K562 (cell line): Measurements from ENCODE around the gene DCXR. TPM values are rescaled to one million over a fixed set of nuclear protein-coding genes. Genes with fewer than 3 reads are reported as not detected.

Experiments used
- ATF2 ChIP-seq: sonication (generic); formaldehyde crosslinking; IDR thresholded peaks from 2 replicates; pipeline ENCODE4 v1.8.1; 2022; ENCODE audit warnings: missing genetic modification reagents
- CHD1 ChIP-seq: fragments of 200-600 bp; sonication (generic); IDR thresholded peaks from one replicate; pipeline ENCODE4 v1.6.1; 2012; ENCODE audit warnings: mild to moderate bottlenecking, moderate library complexity, low read length, inconsistent platforms
- ELK1 ChIP-seq: sonication (generic); formaldehyde crosslinking; IDR thresholded peaks from 2 replicates; pipeline ENCODE4 v1.8.1; 2022; ENCODE audit warnings: missing genetic modification reagents
- EP300 ChIP-seq: IDR thresholded peaks from 2 replicates; pipeline ENCODE4 v1.6.1; 2012; ENCODE audit warnings: low read length, improper control_type of control experiment
- FOXA1 ChIP-seq: fragments of 450-650 bp; IDR thresholded peaks from 2 replicates; pipeline ENCODE4 v1.6.1; 2016; ENCODE audit warnings: mild to moderate bottlenecking, borderline replicate concordance
- FOXJ3 ChIP-seq: sonication (generic); formaldehyde crosslinking; IDR thresholded peaks from 2 replicates; pipeline ENCODE4 v1.4.0; 2020; ENCODE audit warnings: mild to moderate bottlenecking, missing genetic modification reagents
- HBP1 ChIP-seq: fragments of 450-650 bp; formaldehyde crosslinking; IDR thresholded peaks from 2 replicates; pipeline ENCODE4 v1.4.0; 2022; ENCODE audit warnings: missing genetic modification characterization
- SOX6 ChIP-seq: fragments of 450-650 bp; IDR thresholded peaks from 2 replicates; pipeline ENCODE4 v1.6.1; 2014; ENCODE audit warnings: mild to moderate bottlenecking
- TSC22D4 ChIP-seq: fragments of 450-650 bp; IDR thresholded peaks from 2 replicates; pipeline ENCODE4 v1.6.1; 2016; ENCODE audit warnings: missing genetic modification characterization, missing biosample characterization, control low read depth
- ZNF592 ChIP-seq: fragments of 450-650 bp; IDR thresholded peaks from 2 replicates; pipeline ENCODE4 v1.6.1; 2017; ENCODE audit warnings: antibody characterized with exemption, mild to moderate bottlenecking
- polyA plus RNA-seq, 8 experiments: library from polyadenylated mRNA; depleted of rRNA in 4 of 8; stranded (reverse) in 5 of 8; unstranded in 3 of 8; fragments of >200 nt; fragmentation: Nextera tagmentation in 2 of 8; fragmentation: Illumina TruSeq in 1 of 8; extraction: Ambion mirVana in 2 of 8; extraction: Trizol in 1 of 8; gene quantifications; 2 replicates each; pipeline versions ENCODE4 v1.2.1 to v1.2.3, GENCODE V29; 2011 to 2014; ENCODE audit warnings: inconsistent platforms in 1 of 8, missing spikeins in 1 of 8
- total RNA-seq, 7 experiments: library from RNA; depleted of rRNA in 6 of 7; stranded (reverse); fragments of >200 nt in 6 of 7; fragmentation: Illumina TruSeq in 2 of 7; extraction: Trizol in 2 of 7; gene quantifications; 2 replicates each; pipeline versions ENCODE4 v1.2.1 to v1.2.3, GENCODE V29; 2011 to 2021; ENCODE audit warnings: low replicate concordance in 1 of 7
- TF ChIP-seq, protein P1 (sequence below): fragments of 250-450 bp; sonication (Bioruptor Pico); IDR thresholded peaks from 2 replicates; pipeline ENCODE4 v1.4.0; 2020
- TF ChIP-seq, protein P2 (sequence below): sonication (generic); formaldehyde crosslinking; IDR thresholded peaks from 2 replicates; pipeline ENCODE4 v1.8.1; 2023; ENCODE audit warnings: missing genetic modification reagents, mild to moderate bottlenecking, borderline replicate concordance

The DCXR gene
- total and polyA plus RNA-seq, 9 of the 15 experiments (the other 6 are each of a cell fraction or from before 2014, with no cell fraction given): 21.3 to 274 (median 156) TPM

DNA sequence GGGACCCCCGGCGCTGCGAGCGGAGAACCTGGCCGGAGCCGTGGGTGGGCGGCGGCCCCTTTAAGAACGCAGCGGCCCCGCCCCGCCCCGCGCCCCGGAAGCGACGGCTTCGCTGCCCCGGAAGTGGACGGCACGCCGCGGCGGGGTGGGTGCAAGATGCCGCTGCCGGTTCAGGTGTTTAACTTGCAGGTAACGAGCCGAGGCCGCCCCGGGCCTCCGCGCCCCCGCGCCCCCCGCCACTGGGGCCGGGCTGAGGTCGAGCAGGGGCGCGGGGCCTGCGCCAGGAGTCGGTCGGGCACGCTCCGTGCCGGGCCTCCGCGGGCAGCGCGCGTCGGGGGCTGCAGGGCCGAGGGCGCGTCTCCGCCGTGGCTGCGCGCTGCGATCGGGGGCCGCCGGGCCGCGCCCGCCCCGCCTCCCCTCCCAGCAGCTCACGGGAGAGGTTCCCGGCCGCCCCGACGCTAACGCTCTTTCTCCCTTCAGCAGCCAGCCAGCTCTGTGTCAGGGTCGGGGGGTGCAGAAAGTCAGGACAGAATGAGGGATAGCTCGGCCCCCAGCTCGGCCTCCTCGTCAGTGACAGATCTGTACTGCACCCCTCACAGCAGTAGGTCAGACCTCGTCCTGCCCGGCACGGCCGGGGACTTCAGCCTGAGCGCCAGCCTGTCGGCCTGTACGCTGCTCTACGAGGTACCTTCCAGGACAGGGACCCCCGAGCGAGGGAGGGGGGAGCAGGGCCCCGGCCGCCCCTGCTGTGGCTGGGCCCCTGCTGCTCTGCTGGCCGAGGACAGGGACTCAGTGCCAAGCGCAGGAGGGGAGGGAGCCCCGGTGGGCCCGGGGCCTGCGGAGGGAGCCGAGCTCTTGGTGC is 14.5 kb upstream of the DCXR start, which contains the start of the genes GPS1 and RFNG (continued):
- TF ChIP-seq, protein P1, sequence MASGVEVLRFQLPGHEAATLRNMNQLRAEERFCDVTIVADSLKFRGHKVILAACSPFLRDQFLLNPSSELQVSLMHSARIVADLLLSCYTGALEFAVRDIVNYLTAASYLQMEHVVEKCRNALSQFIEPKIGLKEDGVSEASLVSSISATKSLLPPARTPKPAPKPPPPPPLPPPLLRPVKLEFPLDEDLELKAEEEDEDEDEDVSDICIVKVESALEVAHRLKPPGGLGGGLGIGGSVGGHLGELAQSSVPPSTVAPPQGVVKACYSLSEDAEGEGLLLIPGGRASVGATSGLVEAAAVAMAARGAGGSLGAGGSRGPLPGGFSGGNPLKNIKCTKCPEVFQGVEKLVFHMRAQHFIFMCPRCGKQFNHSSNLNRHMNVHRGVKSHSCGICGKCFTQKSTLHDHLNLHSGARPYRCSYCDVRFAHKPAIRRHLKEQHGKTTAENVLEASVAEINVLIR (CRISPR knock-in tag): no peak
- no peak for TF ChIP-seq FOXA1
- TF ChIP-seq ELK1 (CRISPR knock-in tag): no peak
- TF ChIP-seq CHD1: no peak
- no peak for TF ChIP-seq ATF2 (CRISPR knock-in tag)
- TF ChIP-seq TSC22D4 (tag): no peak
- no peak for TF ChIP-seq HBP1
- no peak for TF ChIP-seq EP300
- peak; percentile 37; the same call in 1 of the 2 replicates for TF ChIP-seq ZNF592
- no peak for TF ChIP-seq SOX6
- TF ChIP-seq, protein P2, sequence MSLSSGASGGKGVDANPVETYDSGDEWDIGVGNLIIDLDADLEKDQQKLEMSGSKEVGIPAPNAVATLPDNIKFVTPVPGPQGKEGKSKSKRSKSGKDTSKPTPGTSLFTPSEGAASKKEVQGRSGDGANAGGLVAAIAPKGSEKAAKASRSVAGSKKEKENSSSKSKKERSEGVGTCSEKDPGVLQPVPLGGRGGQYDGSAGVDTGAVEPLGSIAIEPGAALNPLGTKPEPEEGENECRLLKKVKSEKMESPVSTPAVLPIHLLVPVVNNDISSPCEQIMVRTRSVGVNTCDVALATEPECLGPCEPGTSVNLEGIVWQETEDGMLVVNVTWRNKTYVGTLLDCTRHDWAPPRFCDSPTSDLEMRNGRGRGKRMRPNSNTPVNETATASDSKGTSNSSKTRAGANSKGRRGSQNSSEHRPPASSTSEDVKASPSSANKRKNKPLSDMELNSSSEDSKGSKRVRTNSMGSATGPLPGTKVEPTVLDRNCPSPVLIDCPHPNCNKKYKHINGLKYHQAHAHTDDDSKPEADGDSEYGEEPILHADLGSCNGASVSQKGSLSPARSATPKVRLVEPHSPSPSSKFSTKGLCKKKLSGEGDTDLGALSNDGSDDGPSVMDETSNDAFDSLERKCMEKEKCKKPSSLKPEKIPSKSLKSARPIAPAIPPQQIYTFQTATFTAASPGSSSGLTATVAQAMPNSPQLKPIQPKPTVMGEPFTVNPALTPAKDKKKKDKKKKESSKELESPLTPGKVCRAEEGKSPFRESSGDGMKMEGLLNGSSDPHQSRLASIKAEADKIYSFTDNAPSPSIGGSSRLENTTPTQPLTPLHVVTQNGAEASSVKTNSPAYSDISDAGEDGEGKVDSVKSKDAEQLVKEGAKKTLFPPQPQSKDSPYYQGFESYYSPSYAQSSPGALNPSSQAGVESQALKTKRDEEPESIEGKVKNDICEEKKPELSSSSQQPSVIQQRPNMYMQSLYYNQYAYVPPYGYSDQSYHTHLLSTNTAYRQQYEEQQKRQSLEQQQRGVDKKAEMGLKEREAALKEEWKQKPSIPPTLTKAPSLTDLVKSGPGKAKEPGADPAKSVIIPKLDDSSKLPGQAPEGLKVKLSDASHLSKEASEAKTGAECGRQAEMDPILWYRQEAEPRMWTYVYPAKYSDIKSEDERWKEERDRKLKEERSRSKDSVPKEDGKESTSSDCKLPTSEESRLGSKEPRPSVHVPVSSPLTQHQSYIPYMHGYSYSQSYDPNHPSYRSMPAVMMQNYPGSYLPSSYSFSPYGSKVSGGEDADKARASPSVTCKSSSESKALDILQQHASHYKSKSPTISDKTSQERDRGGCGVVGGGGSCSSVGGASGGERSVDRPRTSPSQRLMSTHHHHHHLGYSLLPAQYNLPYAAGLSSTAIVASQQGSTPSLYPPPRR (CRISPR knock-in tag): no peak
- no peak for TF ChIP-seq FOXJ3
